ENCODE measurements around the gene RTF2. TPM values are rescaled to one million over a fixed set of nuclear protein-coding genes. Genes with fewer than 3 reads are reported as not detected.

Gene RTF2
- total RNA-seq, 4 donors from 2014 or later: 46.1 to 68.6 (median 64.2) TPM

DNA sequence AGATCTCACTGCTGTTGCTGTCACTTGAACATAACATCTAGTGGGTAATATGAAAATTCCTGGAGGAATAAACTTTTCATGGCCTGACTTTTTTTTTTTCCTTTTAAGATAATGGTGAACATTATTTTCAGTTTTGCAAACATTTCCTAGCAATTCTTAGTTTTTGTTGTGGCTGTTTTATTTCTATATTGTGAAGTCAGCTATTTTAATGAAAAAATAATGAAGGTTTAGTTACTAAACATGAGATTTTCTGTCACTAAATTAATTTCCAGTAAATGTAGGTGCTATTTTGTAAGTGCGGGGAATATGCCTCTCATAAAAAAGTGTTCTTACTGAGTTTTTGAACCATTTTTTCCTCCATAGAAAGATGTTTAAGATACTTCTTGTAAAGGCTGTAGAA lies 32.7 kb downstream of the RTF2 start:
- no peak overlapping the region for H3K4me3 ChIP-seq (replicated peaks in 1 of 3)
- peaks cover 0 to 4% of the 10 kb centered on the region in 2 donors for H3K36me3 ChIP-seq
- DNase-seq: no peak
- no peak overlapping the region for H3K27ac ChIP-seq
- no peaks in the 10 kb centered on the region for H3K27me3 ChIP-seq
- peaks cover 4 to 8% of the 10 kb centered on the region in 2 donors for H3K4me1 ChIP-seq
- intact Hi-C loops (cut with DNase I): no loop called here
- no peak for TF ChIP-seq POLR2A (IDR thresholded peaks at IDR 0.05)
- TF ChIP-seq CTCF (IDR thresholded peaks at IDR 0.05): no peak
- WGBS, 2 donors: 98 to 100% methylated on average over 1 of the region's 1 CpG
- H3K9me3 ChIP-seq: no peaks in the 10 kb centered on the region

- DNase-seq: peak; percentile 55 to 76
- WGBS, 2 donors: 28 to 49% methylated on average over 4 to 6 of the region's 8 CpGs
- TF ChIP-seq CTCF (IDR thresholded peaks at IDR 0.05): no peak
- TF ChIP-seq POLR2A (IDR thresholded peaks at IDR 0.05): no peak
- H3K9me3 ChIP-seq: no peaks in the 10 kb centered on the region
- peaks cover 4 to 8% of the 10 kb centered on the region in 2 donors for H3K4me1 ChIP-seq
- H3K36me3 ChIP-seq: no peaks in the 10 kb centered on the region
- intact Hi-C loops (cut with DNase I): no loop called here
- H3K27ac ChIP-seq: peak overlapping the region in 1 of 3 donors; percentile 46
- H3K27me3 ChIP-seq: no peaks in the 10 kb centered on the region
- no peak overlapping the region for H3K4me3 ChIP-seq (replicated peaks in 1 of 3)
Observed at GRCh38 chr20:56503916-56504315, 35.5 kb downstream of the RTF2 start.

DNA sequence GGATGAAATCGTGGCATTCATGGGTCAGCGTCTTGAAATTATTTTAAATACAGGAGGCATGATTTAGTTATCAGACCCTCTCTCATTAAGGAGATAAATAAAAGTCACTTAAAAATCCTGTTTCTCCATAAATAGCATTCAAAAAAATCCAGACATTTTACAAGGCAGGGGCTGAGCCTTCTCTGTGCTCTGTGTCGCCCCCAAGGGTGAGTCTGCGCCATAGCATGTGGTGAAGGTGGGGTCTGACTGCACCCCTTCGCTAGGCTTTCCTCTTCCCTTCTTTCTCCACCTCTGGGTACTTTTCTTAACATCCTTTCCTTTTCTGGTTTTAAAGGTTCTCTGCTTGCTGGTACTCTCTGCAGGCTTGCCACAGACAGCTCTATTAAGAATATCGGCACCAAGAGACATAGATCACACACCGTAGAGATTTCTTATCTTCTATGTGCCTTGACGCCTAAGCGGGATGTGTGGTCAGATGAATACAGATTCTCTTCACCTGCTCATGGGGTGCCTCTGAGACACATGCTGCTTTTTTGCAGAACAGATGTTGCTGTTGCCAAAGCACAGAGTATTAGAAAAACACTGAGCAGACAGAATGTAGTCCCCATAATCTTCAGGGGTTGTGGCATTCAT lies 36.1 kb downstream of the RTF2 start:
- TF ChIP-seq CTCF (IDR thresholded peaks at IDR 0.05): peak in 3 of 6 experiments; percentile 10 to 35 (median 11)
- TF ChIP-seq POLR2A (IDR thresholded peaks at IDR 0.05): no peak
- DNase-seq: no peak
- whole genome bisulfite sequencing, 2 donors: 74 to 80% methylated on average over 9 of the region's 9 CpGs
- Histone ChIP-seq H3K27me3 (no peaks in the 10 kb centered on the region), H3K4me3 (replicated peaks in 1 of 3) (no peak overlapping the region), H3K9me3 (no peaks in the 10 kb centered on the region), H3K36me3 (no peaks in the 10 kb centered on the region), H3K27ac (no peak overlapping the region), H3K4me1 (peaks cover 4 to 8% of the 10 kb centered on the region in 2 donors)
- intact Hi-C loops (cut with DNase I): no loop called here

DNA sequence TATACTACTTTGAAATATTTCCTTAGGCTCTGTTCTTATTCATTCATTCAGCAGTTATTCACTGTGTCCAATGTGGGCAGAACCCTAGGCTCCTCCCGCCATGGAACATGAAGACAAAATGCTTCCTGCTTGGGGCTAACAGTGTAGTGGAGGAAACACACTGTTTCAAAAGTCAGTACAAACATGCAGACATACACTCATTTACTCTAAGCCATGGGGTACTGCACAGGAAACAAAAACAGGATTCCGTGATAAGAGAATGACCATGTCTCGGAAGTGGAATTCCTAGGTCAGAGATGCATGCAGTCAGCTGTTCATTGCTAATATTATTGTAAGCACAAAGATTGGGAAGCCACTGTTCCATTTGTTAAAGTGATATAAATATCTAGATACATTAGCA lies 37.7 kb downstream of the RTF2 start:
- 49 to 64% methylated on average over 3 of the region's 3 CpGs for WGBS, 2 donors
- no peak for DNase-seq
- Histone ChIP-seq H3K27me3 (no peaks in the 10 kb centered on the region), H3K9me3 (no peaks in the 10 kb centered on the region), H3K27ac (no peak overlapping the region), H3K4me3 (replicated peaks in 1 of 3) (no peak overlapping the region), H3K36me3 (no peaks in the 10 kb centered on the region), H3K4me1 (peaks cover 4 to 8% of the 10 kb centered on the region in 2 donors)
- TF ChIP-seq CTCF (IDR thresholded peaks at IDR 0.05) (no peak), POLR2A (IDR thresholded peaks at IDR 0.05) (no peak)
- intact Hi-C loops (cut with DNase I): no loop called here

DNA sequence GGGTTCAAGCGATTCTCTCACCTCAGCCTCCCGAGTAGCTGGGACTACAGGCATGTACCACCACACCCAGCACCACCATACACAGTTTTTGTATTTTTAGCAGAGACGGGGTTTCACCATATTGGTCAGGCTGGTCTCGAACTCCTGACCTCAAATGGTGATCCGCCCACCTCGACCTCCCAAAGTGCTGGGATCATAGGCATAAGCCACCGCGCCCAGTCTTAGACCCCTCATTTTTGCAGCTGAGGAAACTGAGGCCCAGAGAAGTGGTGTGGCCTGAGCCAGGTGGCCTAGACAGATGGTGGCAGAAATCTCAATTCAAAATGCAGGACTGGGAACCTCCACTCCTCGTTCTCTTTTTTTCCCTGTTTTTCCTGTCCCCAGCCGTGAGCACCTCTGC lies 43.5 kb downstream of the RTF2 start:
- no peak overlapping the region for H3K27ac ChIP-seq
- intact Hi-C loops (cut with DNase I): no loop called here
- no peak for DNase-seq
- TF ChIP-seq CTCF (IDR thresholded peaks at IDR 0.05): no peak
- TF ChIP-seq POLR2A (IDR thresholded peaks at IDR 0.05): no peak
- H3K4me3 ChIP-seq (replicated peaks in 1 of 3): no peak overlapping the region
- 98 to 99% methylated on average over 10 of the region's 10 CpGs for WGBS, 2 donors
- H3K27me3 ChIP-seq: no peaks in the 10 kb centered on the region
- no peaks in the 10 kb centered on the region for H3K9me3 ChIP-seq
- peaks cover 12 to 13% of the 10 kb centered on the region in 2 donors for H3K36me3 ChIP-seq
- no peaks in the 10 kb centered on the region for H3K4me1 ChIP-seq
